GM19035 (cell line): Measurements from ENCODE around the gene ALK.

Experiments
- ATAC-seq: cut with Tn5 transposase; IDR thresholded peaks from one replicate; pipeline ENCODE4 v1.9.1; 2021; ENCODE audit not compliant: unreplicated experiment

The ALK gene

DNA sequence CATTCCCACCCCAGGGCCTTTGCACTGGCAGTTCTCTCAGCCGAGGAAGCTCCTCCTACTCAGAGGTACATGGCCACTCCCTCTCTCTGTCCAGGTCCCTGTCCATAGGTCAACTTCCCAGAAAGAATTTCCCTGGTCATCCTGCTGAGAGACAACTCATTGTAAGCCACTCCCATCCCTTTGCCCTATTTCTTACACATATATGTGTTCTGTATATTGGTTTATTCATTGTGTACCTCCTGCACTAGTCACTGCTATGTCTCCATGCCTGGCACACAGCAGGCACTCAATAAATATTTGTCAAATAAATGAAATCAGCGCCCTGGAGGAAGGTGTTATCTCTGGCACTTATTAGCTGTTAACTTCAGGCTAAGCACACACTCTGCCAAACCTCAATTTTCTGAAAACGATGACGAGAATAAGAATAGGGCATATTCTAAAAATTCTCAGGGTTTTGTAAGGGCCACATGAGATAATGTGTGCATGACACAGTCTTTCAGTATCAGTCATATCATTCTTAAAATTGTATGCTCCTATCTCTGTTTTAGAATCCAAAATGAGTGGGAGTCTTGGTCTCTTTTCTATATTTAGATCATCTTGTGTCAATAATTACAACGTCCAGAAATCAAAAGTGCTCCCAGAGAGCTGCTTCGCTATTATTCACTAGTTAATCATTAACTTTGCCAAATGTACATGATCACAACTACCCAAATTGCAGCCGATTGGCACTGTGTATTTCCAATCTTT, 198.0 kb downstream of the ALK start:
- ATAC-seq, result peak; percentile 75

GRCh38 chr2:29719639-29720038, 201.7 kb downstream of the ALK start:
- no peak for ATAC-seq

DNA sequence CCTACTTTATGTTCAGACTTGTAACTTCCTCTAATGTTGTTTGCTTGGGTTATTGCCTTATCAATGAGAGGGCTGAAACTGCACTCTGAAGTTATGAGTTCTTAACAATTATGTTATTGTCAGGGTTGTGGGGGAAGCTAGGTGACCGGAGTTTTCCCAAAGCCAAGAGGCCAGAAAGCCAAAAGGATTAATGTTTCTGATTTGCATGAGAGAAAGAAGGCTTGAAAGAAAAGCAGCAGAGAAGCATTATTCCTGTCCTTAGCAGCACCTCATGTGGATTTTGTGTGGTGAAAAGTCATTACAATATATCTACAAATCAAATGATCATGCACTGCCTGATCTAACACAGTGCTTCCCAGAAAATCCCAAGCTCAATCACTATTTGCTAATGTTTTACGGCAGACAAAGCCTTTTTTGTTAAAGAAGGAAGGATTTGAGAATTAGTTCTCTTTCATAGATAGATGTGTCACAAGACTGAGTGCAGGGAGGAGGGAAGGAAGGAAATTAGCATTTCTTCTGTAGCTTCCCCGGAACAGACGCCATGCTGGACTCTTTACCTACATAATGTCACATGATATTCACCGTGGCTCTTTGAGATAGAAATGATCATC, 203.2 kb downstream of the ALK start:
- ATAC-seq, result no peak

- ATAC-seq, result no peak
Observed at GRCh38 chr2:29715655-29716054, 205.7 kb downstream of the ALK start.

GRCh38 chr2:29714333-29714732, 207.1 kb downstream of the ALK start:
- no peak for ATAC-seq

GRCh38 chr2:29706171-29706720, 215.1 kb downstream of the ALK start:
- no peak for ATAC-seq

- ATAC-seq, result no peak
Observed at GRCh38 chr2:29705616-29706015, 215.8 kb downstream of the ALK start.

GRCh38 chr2:29703336-29703735, 218.1 kb downstream of the ALK start:
- no peak for ATAC-seq

GRCh38 chr2:29702276-29702675, 219.1 kb downstream of the ALK start:
- no peak for ATAC-seq

- no peak for ATAC-seq
Observed at GRCh38 chr2:29700560-29700959, 220.8 kb downstream of the ALK start.

GRCh38 chr2:29699045-29699444, 222.3 kb downstream of the ALK start:
- no peak for ATAC-seq

DNA sequence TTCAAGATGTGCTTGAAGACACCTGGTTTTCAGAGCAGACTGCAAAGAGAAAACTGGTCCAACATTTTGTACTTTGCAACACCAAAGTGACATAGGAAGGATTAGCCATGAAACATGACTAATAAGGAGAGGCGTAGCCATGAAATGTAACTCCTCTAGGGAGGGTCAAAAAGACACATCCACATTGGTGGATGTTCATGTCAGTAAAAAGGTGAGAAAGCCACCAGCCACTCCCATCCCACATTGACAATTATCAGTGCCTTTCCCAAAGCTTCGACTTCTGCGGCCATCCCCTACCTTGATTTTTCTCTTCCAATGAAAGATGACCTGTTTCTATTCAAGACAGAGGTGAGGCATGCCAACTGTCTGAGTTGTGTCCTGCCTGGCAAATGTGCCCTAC, 223.2 kb downstream of the ALK start:
- no peak for ATAC-seq

DNA sequence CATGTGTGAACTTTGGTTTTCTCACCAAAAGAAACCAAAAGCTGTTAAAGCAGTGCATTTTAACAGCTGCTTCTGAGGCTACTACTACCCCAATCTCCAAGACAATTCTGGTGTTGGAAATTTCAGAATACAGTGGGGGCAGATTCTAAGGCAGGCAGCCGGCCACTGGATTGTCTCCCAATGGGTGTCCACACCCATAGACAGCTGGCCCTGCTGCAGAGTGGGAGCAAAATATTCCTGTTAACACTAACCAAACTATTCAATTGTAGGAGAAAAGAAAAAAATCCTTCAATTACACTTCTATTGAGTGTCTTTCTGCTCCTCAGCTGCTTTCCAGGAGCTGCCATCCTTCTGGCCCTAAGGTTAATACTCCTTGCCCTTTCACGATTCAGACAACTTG, 223.7 kb downstream of the ALK start:
- ATAC-seq, result no peak

GRCh38 chr2:29697181-29697580, 224.2 kb downstream of the ALK start:
- no peak for ATAC-seq

DNA sequence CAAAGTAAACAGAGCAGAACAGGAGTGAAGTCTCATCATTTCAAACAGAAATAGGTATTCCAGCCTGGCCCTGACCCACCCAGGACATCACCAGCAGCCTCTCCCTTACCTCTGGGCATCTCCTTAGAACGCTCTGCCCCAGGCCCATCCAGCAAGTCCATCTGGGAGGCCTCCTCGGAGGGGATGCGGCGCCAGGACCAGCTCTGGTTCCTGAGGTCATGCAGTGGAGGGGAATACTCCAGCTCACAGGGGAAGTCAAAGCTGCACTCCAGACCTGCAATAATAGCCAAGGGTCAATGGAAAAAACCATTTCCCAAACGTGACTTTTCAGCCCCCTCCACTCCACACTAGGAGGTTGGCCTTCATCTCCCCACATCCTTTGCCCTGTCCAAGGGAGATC, 226.6 kb downstream of the ALK start:
- no peak for ATAC-seq

DNA sequence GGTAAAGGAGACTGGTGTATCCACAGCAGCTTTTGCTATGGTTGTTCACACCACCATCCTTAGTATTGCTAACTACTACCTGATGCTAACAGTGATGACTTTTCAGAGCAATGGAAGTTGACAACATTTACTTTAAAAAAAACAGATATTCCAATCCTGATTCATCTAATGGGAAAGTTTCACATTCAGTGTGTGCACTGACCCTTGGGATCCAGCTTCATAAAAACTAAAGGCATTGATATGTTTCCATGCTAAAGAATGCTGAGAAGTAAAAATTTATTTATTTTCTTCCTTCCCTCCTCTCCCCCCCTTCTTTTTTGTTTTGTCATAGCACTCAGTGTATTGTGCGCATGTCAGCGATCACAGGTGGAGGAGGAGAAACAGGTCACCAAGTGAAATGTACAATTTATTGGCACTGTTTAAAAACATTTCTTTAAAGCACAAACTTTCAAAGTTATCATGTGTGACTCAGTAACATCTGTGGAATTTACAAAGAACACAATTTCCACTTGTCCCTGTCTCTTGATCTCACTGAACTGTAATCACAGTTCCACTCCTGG, 229.9 kb downstream of the ALK start:
- no peak for ATAC-seq

- no peak for ATAC-seq
Observed at GRCh38 chr2:29689666-29690065, 231.7 kb downstream of the ALK start.

- no peak for ATAC-seq
Observed at GRCh38 chr2:29688429-29688828, 233.0 kb downstream of the ALK start.

GRCh38 chr2:29687121-29687520, 234.3 kb downstream of the ALK start:
- no peak for ATAC-seq

DNA sequence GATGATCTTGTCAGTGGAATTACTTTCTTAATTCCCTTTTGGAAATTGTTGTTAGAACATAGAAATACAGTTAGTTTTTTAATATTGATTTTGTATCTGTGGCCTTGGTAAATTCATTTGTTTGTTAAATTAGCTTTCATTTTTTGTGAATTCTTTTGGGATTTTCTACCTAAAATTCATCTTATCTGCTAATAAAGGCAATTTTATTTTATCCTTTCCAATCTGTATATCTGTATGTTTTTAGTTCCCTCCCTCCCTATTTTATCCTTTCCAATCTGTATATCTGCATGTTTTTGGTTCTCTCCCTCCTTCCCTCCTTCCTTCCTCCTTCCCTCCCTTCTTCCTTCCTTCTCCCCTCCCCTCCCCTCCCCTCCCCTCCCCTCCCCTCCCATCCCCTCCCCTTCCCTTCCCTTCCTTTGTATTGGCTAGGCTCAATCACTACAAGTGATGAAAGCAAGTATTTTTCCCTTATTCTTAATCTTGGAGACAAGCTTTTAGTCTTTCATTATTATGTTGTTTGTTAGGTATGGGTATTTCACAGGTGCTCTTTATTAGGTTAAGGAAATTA, 244.4 kb downstream of the ALK start:
- ATAC-seq, result no peak

GRCh38 chr2:29664578-29664977, 256.8 kb downstream of the ALK start:
- no peak for ATAC-seq

DNA sequence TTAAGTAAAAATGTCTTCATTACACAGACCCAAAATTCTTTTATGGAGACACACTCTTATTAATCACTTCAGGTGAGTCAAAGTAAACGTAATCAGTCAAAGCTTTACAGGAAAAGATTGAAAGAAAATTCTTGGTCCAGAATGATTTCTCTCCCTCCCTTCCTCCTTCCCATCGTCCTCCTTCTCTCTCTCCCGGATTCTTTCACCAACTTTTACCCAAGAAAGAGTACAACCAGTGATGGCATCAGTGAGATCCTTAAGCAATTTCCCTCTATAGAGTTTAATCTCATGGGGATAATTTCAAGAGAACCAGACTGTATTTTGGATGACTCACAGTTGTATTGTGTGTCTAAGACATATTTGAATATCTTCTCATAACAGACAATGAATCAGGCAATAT, 258.1 kb downstream of the ALK start:
- ATAC-seq, result no peak
